HL-60 (cell line): ENCODE results near the gene BHLHE23.

Experiments used
- DNase-seq, 2 experiments: peaks; one replicate each; pipeline ENCODE4 v3.0.0-alpha.2; 2010 to 2020; ENCODE audit warnings: low read depth in 1 of 2, low spot score in 1 of 2
- H3K27ac ChIP-seq: fragments of 250-450 bp; sonication (Bioruptor Pico); replicated peaks from 2 replicates; pipeline ENCODE4 v1.5.1; 2020; ENCODE audit warnings: mild to moderate bottlenecking, moderate library complexity
- H3K27me3 ChIP-seq: fragments of 250-450 bp; sonication (Bioruptor Pico); 2 replicates; pipeline ENCODE4 v1.5.1; 2021; ENCODE audit warnings: mild to moderate bottlenecking, moderate library complexity; ENCODE audit not compliant: insufficient read depth, poor library complexity, severe bottlenecking
- H3K4me3 ChIP-seq: replicated peaks from 2 replicates; pipeline ENCODE4 v1.5.1; 2011; ENCODE audit warnings: mild to moderate bottlenecking, control low read depth, low read length; ENCODE audit not compliant: insufficient read depth
- CTCF ChIP-seq: IDR thresholded peaks from one replicate; pipeline ENCODE4 v1.5.1; 2011; ENCODE audit warnings: low read length, control low read depth, inconsistent platforms; ENCODE audit not compliant: insufficient read depth
- GABPA ChIP-seq: IDR thresholded peaks from 2 replicates; pipeline ENCODE4 v1.6.1; 2012; ENCODE audit warnings: low read depth
- POLR2AphosphoS5 ChIP-seq: IDR thresholded peaks from 2 replicates; pipeline ENCODE4 v1.6.1; 2012; ENCODE audit warnings: low read depth
- SPI1 ChIP-seq: IDR thresholded peaks from 2 replicates; pipeline ENCODE4 v1.6.1; 2012; ENCODE audit warnings: low read depth, mild to moderate bottlenecking, borderline replicate concordance
- TF ChIP-seq, protein P1 (sequence below): IDR thresholded peaks from 2 replicates; pipeline ENCODE4 v1.6.1; 2012; ENCODE audit warnings: low read depth; ENCODE audit not compliant: insufficient replicate concordance

Gene BHLHE23

GRCh38 chr20:62969939-62970306 is 36.8 kb downstream of the BHLHE23 start:
- H3K4me3 ChIP-seq, result no peak overlapping the region
- TF ChIP-seq, protein P1, sequence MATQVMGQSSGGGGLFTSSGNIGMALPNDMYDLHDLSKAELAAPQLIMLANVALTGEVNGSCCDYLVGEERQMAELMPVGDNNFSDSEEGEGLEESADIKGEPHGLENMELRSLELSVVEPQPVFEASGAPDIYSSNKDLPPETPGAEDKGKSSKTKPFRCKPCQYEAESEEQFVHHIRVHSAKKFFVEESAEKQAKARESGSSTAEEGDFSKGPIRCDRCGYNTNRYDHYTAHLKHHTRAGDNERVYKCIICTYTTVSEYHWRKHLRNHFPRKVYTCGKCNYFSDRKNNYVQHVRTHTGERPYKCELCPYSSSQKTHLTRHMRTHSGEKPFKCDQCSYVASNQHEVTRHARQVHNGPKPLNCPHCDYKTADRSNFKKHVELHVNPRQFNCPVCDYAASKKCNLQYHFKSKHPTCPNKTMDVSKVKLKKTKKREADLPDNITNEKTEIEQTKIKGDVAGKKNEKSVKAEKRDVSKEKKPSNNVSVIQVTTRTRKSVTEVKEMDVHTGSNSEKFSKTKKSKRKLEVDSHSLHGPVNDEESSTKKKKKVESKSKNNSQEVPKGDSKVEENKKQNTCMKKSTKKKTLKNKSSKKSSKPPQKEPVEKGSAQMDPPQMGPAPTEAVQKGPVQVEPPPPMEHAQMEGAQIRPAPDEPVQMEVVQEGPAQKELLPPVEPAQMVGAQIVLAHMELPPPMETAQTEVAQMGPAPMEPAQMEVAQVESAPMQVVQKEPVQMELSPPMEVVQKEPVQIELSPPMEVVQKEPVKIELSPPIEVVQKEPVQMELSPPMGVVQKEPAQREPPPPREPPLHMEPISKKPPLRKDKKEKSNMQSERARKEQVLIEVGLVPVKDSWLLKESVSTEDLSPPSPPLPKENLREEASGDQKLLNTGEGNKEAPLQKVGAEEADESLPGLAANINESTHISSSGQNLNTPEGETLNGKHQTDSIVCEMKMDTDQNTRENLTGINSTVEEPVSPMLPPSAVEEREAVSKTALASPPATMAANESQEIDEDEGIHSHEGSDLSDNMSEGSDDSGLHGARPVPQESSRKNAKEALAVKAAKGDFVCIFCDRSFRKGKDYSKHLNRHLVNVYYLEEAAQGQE, result no peak
- TF ChIP-seq SPI1, result no peak
- no peak for TF ChIP-seq CTCF
- no peak for TF ChIP-seq POLR2AphosphoS5
- no peak for TF ChIP-seq GABPA
- no peak for DNase-seq
- no peak overlapping the region for H3K27ac ChIP-seq
- peaks cover 27% of the 10 kb centered on the region for H3K27me3 ChIP-seq

DNA sequence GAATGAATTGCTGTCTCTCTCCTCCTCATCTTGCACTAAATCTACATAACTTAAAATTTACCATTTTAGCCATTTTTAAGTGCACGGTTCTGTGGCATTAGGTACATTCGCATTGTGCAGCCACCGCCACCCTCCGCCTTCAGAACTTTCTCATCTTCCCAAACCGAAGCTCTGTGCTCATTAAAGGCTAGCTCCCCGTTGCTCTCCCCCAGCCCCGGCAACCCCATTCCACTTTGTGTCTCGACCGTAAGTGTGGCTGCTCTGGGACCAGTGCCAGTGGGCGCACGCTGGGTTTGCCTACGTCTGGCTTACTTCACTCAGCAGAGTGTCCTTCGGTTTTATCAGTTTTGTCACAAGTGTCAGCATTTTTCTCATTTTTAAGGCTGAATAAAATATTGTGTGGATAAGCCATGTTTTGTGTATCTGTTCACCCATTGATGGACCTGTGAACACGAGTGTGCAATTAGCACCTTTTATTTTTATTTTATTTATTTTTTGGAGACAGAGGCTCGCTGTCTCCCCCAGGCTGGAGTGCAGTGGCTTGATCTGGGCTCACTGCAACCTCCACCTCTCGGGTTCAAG is 37.5 kb downstream of the BHLHE23 start:
- Histone ChIP-seq H3K27ac (no peak overlapping the region), H3K4me3 (no peak overlapping the region), H3K27me3 (peaks cover 21% of the 10 kb centered on the region)
- no peak for DNase-seq
- TF ChIP-seq POLR2AphosphoS5 (no peak; the same call in 1 of the 2 replicates), CTCF (no peak), GABPA (no peak), SPI1 (no peak)
- TF ChIP-seq, protein P1, result no peak

- Histone ChIP-seq H3K27me3 (peaks cover 14% of the 10 kb centered on the region), H3K4me3 (no peak overlapping the region), H3K27ac (no peak overlapping the region)
- DNase-seq, result peak in 1 of 2 experiments; percentile 18
- TF ChIP-seq GABPA, result no peak
- TF ChIP-seq SPI1, result no peak
- TF ChIP-seq, protein P1, result no peak
Observed at GRCh38 chr20:62968378-62969178, 38.2 kb downstream of the BHLHE23 start.
